Suprapubic skin (tissue), 4 donors: ENCODE results near the gene CNBD2.

Experiments used
- CTCF ChIP-seq, 2 donors: fragments of 200-600 bp in 1 of 2; fragments of 450-650 bp in 1 of 2; sonication (generic) in 1 of 2; IDR thresholded peaks; one replicate each; pipeline ENCODE4 v1.5.1; 2016 to 2019; ENCODE audit warnings: antibody characterized with exemption in 2 of 2, mild to moderate bottlenecking in 1 of 2, moderate library complexity in 1 of 2
- EP300 ChIP-seq: sonication (generic); formaldehyde crosslinking; IDR thresholded peaks from one replicate; pipeline ENCODE4 v1.6.1; 2017; ENCODE audit warnings: antibody characterized with exemption
- POLR2A ChIP-seq, 2 donors: fragments of 450-650 bp; IDR thresholded peaks; one replicate each; pipeline ENCODE4 v1.6.1; 2017; ENCODE audit warnings: antibody characterized with exemption in 2 of 2, mild to moderate bottlenecking in 2 of 2, moderate library complexity in 2 of 2
- POLR2AphosphoS5 ChIP-seq, 3 donors: sonication (generic); formaldehyde crosslinking; IDR thresholded peaks; one replicate each; pipeline ENCODE4 v1.6.1; 2017; ENCODE audit warnings: antibody characterized with exemption in 3 of 3

- TF ChIP-seq CTCF (IDR thresholded peaks at IDR 0.05): no peak
- no peak for TF ChIP-seq EP300
- no peak for TF ChIP-seq POLR2AphosphoS5 (IDR thresholded peaks at IDR 0.05)
- TF ChIP-seq POLR2A (IDR thresholded peaks at IDR 0.05): no peak
These were observed 4.5 kb upstream of the CNBD2 start for GRCh38 chr20:35963878-35964277.
